PC-9 (cell line): Measurements from ENCODE around the gene GSE1. TPM values are rescaled to one million over a fixed set of nuclear protein-coding genes. Genes with fewer than 3 reads are reported as not detected.

Experiments
- BruUV-seq: library from RNA; stranded (reverse); fragments of 400-500 nt; replicated peaks from 2 replicates; lab custom pipeline; 2021; lab: Mats Ljungman, UMichigan
- CTCF ChIA-PET: fragments of 300-600 bp; sonication (Branson Sonifier 250); formaldehyde crosslinking; loops from one replicate; lab custom pipeline; 2022; ENCODE audit warnings: antibody characterized with exemption; lab: Charles Lee
- POLR2A ChIA-PET: fragments of 300-600 bp; sonication (Branson Sonifier 250); formaldehyde crosslinking; loops from one replicate; lab custom pipeline; 2022; ENCODE audit warnings: antibody characterized with exemption; ENCODE audit not compliant: unreplicated experiment; lab: Charles Lee
- DNase-seq, 2 experiments: peaks; one replicate each; pipeline versions ENCODE4 v3.0.0 to v3.0.0-alpha.2; 2015 to 2022; ENCODE audit warnings: mixed read lengths in 1 of 2
- H2AFZ ChIP-seq: fragments of 200-600 bp; sonication (generic); 2 replicates; pipeline ENCODE4 v1.8.1; 2017; ENCODE audit warnings: antibody characterized with exemption
- H3F3A ChIP-seq: fragments of 200-600 bp; sonication (generic); 2 replicates; pipeline ENCODE4 v1.8.1; 2017; ENCODE audit warnings: antibody characterized with exemption, mild to moderate bottlenecking, low read depth; ENCODE audit not compliant: insufficient read depth
- H3K27ac ChIP-seq: fragments of 200-600 bp; sonication (generic); 2 replicates; pipeline ENCODE4 v1.6.1; 2016; ENCODE audit warnings: mixed run types
- H3K27me3 ChIP-seq: fragments of 200-600 bp; sonication (generic); 2 replicates; pipeline ENCODE4 v1.6.1; 2016; ENCODE audit warnings: low read depth, mixed run types; ENCODE audit not compliant: insufficient read depth
- H3K36me3 ChIP-seq: fragments of 200-600 bp; sonication (generic); 2 replicates; pipeline ENCODE4 v1.6.1; 2016; ENCODE audit warnings: low read depth, mixed run types
- H3K4me1 ChIP-seq: fragments of 200-600 bp; sonication (generic); replicated peaks from 2 replicates; pipeline ENCODE4 v1.6.1; 2016; ENCODE audit warnings: mixed run types; ENCODE audit not compliant: insufficient read depth
- H3K4me2 ChIP-seq: fragments of 200-600 bp; sonication (generic); 2 replicates; pipeline ENCODE4 v1.6.1; 2017; ENCODE audit warnings: mixed run types
- H3K4me3 ChIP-seq: fragments of 200-600 bp; sonication (generic); 2 replicates; pipeline ENCODE4 v1.6.1; 2016; ENCODE audit warnings: mixed run types
- H3K79me2 ChIP-seq: fragments of 200-600 bp; sonication (generic); 2 replicates; pipeline ENCODE4 v1.6.1; 2017; ENCODE audit warnings: low read depth, mixed run types
- H3K9me2 ChIP-seq: fragments of 200-600 bp; sonication (generic); 2 replicates; pipeline ENCODE4 v1.8.1; 2017; ENCODE audit warnings: mild to moderate bottlenecking; ENCODE audit not compliant: insufficient read depth
- H3K9me3 ChIP-seq: fragments of 200-600 bp; sonication (generic); 2 replicates; pipeline ENCODE4 v1.8.1; 2016; ENCODE audit warnings: low read depth; ENCODE audit not compliant: insufficient read depth
- H4K20me1 ChIP-seq: fragments of 200-600 bp; sonication (generic); 2 replicates; pipeline ENCODE4 v1.8.1; 2017; ENCODE audit not compliant: insufficient read depth
- CTCF ChIP-seq: fragments of 200-600 bp; sonication (generic); conservative IDR thresholded peaks from 2 replicates; pipeline ENCODE4 v1.6.1; 2017; ENCODE audit warnings: mixed run types, antibody characterized with exemption, mild to moderate bottlenecking, moderate library complexity
- EZH2 ChIP-seq: fragments of 200-600 bp; sonication (generic); IDR thresholded peaks from 2 replicates; pipeline ENCODE4 v1.8.0; 2017; ENCODE audit warnings: antibody characterized with exemption, low read depth
- intact Hi-C: fragments of 100-400 bp; cut with micrococcal nuclease; formaldehyde crosslinking; loops from one replicate; pipeline ENCODE4 v1.10.0; 2022; ENCODE audit not compliant: unreplicated experiment
- total RNA-seq: library from RNA; stranded (reverse); gene quantifications from 2 replicates; pipeline ENCODE4 v1.2.3, GENCODE V29; 2021

GSE1 gene
- total RNA-seq, 1 experiment from 2014 or later = 83.5 TPM

GRCh38 chr16:85658504-85659326, 45.6 kb downstream of the GSE1 start:
- BruUV-seq = no TSS peak
- H3K36me3 ChIP-seq = peaks cover 12% of the 10 kb centered on the region
- CTCF ChIA-PET = interaction anchor here (0.6 to 0.7 kb wide), 2 partner anchors 60 to 401 kb away, joined by 4 to 10 read pairs; no protein-coding TSS in a partner anchor

GRCh38 chr16:85659336-85659735, 46.2 kb downstream of the GSE1 start:
- BruUV-seq = no TSS peak
- TF ChIP-seq EZH2 = no peak
- no peak for TF ChIP-seq CTCF

More at GRCh38 chr16:85658504-85659326, 45.6 kb downstream of the GSE1 start:
- intact Hi-C loops = loop anchor here (1.0 kb wide), 1 partner anchor 102 kb away; no protein-coding TSS in a partner anchor
- Histone ChIP-seq H3K4me3 (no peak overlapping the region), H3K9me2 (no peaks in the 10 kb centered on the region), H3K4me2 (no peak overlapping the region), H3K4me1 (no peaks in the 10 kb centered on the region), H4K20me1 (peaks cover 48% of the 10 kb centered on the region), H3K79me2 (0 out of 2 replicates have a peak, but pooled peaks cover 3% of the 10 kb centered on the region), H3K27ac (no peak overlapping the region), H2AFZ (no peak overlapping the region), H3F3A (peaks cover 21% of the 10 kb centered on the region; the same call in 1 of the 2 replicates), H3K9me3 (no peaks in the 10 kb centered on the region), H3K27me3 (no peaks in the 10 kb centered on the region)
- POLR2A ChIA-PET = no interaction called here
- DNase-seq = no peak
- TF ChIP-seq EZH2 = no peak
- no peak for TF ChIP-seq CTCF

GRCh38 chr16:85659805-85660511, 46.8 kb downstream of the GSE1 start:
- TF ChIP-seq CTCF (peak; percentile 88), EZH2 (no peak)
- no peak overlapping the region for H3K4me2 ChIP-seq
- no peaks in the 10 kb centered on the region for H3K9me3 ChIP-seq
- H3K27ac ChIP-seq = no peak overlapping the region
- ChIA-PET POLR2A (no interaction called here), CTCF (interaction anchor here (0.6 to 0.7 kb wide), 3 partner anchors 59 to 400 kb away, joined by 3 to 10 read pairs (median 4); no protein-coding TSS in a partner anchor)
- no peaks in the 10 kb centered on the region for H3K27me3 ChIP-seq
- H3K9me2 ChIP-seq = no peaks in the 10 kb centered on the region
- H3K4me1 ChIP-seq = no peaks in the 10 kb centered on the region
- H3K79me2 ChIP-seq = no peaks in the 10 kb centered on the region
- H4K20me1 ChIP-seq = peaks cover 42% of the 10 kb centered on the region
- intact Hi-C loops = loop anchor here (1.0 kb wide), 1 partner anchor 100 kb away; no protein-coding TSS in a partner anchor
- peaks cover 21% of the 10 kb centered on the region; the same call in 1 of the 2 replicates for H3F3A ChIP-seq
- H2AFZ ChIP-seq = no peak overlapping the region
- H3K4me3 ChIP-seq = no peak overlapping the region
- no TSS peak for BruUV-seq
- H3K36me3 ChIP-seq = peaks cover 16% of the 10 kb centered on the region
- DNase-seq = peak in 1 of 2 experiments; percentile 68

More at GRCh38 chr16:85659336-85659735, 46.2 kb downstream of the GSE1 start:
- Histone ChIP-seq H3K9me2 (no peaks in the 10 kb centered on the region), H3F3A (peaks cover 21% of the 10 kb centered on the region; the same call in 1 of the 2 replicates), H3K79me2 (no peaks in the 10 kb centered on the region), H3K36me3 (peaks cover 16% of the 10 kb centered on the region), H4K20me1 (peaks cover 42% of the 10 kb centered on the region), H3K9me3 (no peaks in the 10 kb centered on the region), H3K4me3 (no peak overlapping the region), H2AFZ (no peak overlapping the region), H3K4me2 (no peak overlapping the region), H3K27me3 (no peaks in the 10 kb centered on the region), H3K4me1 (no peaks in the 10 kb centered on the region), H3K27ac (no peak overlapping the region)
- POLR2A ChIA-PET = no interaction called here
- no peak for DNase-seq
- CTCF ChIA-PET = interaction anchor here (0.6 to 0.7 kb wide), 3 partner anchors 59 to 400 kb away, joined by 3 to 10 read pairs (median 4); no protein-coding TSS in a partner anchor
- intact Hi-C loops = loop anchor here (1.0 kb wide), 1 partner anchor 101 kb away; no protein-coding TSS in a partner anchor
